DMS53 (cell line): ENCODE data around the gene CIITA.
A peak's percentile ranks its signal among the peaks of the same experiment; 100 is the strongest.
"Not testable (repeated sequence)": the region's sequence is repeated elsewhere in the genome, so short reads cannot be mapped to it uniquely, and the experiment has no call there.

Experiments used
- DNase-seq: peaks from one replicate; lab custom pipeline; 2025; lab: John Stamatoyannopoulos, UW

The CIITA gene

DNA sequence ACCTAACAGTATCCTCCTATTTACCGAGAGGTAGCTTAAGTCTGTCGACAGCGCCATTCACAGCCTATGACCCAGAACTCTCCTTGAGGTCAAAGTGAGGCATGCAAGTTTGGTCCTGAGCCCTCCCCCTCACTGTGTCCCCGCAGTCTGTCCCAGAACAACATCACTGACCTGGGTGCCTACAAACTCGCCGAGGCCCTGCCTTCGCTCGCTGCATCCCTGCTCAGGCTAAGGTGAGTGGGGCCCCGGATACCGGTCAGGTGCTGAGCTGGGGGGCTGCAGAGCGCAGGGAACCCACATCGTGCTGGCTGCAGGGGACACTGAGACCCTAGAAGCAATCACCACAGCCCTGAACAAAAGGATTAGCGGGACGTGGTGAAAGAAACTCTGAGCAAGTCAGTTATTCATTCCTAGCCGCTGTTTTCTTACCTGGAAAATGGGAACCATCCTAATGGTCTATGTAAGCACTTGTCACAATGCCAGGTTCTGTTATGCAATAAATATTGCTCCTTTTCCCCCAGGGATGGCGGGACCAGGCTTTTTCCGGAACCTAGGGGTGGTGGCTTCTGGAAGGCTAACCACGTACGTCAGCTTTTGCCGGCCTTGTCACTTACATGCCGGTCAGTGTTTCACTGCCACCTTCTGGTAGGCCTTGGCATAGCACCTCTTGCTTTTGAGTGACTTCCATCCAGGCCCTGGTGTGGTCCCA, 41.4 kb downstream of the CIITA start:
- DNase-seq, result peak; percentile 91

DNA sequence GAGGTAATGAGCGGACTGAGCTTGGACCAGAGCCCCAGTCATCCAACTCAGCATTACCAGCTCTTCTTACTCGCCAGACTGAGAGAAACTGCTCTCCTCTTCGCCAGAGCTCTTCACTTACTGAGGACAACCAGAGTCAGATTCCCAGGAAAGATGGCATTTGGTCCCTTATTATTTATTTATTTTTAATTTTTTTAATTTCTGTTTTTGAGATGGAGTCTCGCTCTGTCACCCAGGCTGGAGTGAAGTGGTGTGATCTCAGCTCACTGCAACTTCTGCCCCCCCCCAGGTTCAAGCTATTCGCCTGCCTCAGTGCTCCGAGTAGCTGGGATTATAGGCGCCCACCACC, 42.0 kb downstream of the CIITA start:
- no peak for DNase-seq

DNA sequence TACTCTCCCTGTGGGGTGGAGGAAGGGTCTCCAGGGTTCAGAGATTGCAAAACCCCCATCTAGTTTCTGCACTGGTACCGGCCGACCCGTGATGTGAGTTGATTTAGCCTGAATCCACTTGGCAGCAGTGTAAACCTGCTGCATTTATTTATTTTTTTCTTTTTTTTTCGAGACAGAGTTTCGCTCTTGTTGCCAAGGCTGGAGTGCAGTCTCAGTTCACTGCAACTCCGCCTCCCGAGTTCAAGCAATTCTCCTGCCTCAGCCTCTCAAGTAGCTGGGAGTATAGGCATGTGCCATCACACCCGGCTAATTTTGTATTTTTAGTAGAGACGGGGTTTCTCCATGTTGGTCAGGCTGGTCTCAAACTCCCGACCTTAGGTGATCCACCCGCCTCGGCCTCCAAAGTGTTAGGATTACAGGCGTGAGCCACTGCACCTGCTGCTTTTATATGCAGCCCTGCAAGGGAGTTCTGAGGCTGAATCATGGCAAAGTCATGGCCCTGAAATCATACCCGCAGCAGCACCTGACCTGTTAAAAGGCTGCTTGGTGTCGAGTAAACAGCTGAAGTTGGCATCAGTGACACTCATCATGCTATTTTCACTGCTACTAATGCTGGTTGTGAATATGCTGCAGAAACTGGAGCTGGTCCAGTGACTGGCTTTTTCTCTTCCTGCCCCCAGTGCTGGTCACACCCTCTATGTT, 43.9 kb downstream of the CIITA start:
- peak; percentile 42 for DNase-seq

DNA sequence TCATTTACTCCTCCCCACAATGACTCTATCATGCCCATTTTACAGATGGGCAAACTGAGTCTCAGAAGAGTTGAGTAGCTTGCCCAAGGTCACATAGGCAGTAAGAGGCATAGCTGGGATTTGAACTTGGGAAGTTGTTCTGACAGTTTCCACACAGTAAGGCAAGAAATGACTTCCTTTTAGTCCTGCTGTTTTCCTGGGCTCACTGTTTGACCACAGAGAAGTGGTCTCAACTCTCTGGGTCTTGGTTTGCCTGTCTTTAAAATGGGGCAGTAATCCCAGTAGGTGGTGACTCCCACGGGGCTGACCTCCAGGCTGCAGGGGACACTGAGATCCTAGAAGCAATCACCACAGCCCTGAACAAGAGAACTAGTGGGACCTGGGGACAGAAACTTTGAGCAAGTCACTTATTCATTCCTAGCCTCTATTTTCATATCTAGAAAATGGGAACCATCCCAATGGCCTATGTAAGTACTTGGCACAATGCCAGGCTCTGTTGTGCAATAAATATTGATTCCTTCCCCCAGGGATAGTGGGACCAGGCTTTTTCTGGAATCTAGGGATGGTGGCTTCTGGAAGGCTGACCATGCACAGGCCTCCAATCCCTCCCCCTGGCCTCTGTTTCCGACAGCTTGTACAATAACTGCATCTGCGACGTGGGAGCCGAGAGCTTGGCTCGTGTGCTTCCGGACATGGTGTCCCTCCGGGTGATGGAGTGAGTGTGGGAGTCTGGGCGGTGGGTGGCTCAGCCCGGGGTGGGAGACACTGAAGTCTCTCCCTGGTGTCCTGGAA, 44.7 kb downstream of the CIITA start:
- DNase-seq, result no peak

DNA sequence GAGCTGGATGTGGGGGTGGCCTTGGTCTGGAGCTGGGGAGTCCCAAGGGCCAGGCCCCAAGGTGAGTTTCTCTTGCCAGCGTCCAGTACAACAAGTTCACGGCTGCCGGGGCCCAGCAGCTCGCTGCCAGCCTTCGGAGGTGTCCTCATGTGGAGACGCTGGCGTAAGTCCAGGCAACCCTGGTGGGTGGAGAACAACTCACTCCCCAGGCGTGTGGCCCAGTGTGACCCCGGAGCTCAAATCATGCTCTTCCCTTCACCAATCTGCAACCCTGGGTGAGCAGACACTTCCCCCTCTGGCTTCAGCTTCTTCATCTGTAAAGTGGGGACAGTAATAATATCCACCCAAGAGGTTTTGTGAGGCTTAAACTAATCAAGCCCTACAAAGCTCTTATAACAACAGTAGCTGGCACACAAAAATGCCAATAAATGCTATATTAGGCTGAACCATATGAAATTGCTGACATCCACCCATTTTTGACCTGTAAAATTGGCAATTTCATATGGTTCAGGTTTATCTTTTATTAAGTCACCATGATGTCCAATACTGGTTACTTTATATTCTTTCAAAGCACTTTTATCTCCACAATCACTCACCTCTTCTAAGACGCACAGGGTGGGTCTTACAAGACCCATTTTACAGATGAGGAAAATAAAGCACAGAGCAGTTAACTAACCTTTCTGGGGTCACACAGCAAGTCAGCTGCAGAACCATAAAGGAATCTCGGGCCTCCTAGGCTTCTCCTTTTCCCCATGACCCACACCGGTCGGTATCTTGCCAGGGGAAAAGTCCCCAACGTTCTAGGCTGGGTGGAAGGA, 45.5 kb downstream of the CIITA start:
- no peak for DNase-seq

DNA sequence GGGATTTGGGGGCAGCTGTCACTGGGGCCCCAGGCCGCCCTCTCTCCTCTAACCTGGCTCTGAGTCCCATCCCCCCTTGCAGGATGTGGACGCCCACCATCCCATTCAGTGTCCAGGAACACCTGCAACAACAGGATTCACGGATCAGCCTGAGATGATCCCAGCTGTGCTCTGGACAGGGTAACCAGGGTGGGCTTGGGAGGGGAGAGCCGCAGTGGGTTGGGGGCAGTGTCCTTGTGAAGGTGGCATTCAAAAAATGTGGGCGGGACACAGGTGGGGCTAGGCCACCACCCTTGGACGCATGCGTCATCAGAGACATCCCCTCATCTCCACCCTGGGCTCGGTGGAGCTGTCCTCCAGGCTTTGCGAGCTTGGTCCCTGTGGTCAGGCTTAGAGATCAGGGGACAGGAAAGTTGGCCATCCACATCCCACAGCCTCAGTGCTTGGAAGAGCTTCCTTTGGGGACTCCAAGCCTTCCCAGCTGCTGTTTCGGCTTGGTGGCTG, 46.2 kb downstream of the CIITA start:
- no peak for DNase-seq

DNA sequence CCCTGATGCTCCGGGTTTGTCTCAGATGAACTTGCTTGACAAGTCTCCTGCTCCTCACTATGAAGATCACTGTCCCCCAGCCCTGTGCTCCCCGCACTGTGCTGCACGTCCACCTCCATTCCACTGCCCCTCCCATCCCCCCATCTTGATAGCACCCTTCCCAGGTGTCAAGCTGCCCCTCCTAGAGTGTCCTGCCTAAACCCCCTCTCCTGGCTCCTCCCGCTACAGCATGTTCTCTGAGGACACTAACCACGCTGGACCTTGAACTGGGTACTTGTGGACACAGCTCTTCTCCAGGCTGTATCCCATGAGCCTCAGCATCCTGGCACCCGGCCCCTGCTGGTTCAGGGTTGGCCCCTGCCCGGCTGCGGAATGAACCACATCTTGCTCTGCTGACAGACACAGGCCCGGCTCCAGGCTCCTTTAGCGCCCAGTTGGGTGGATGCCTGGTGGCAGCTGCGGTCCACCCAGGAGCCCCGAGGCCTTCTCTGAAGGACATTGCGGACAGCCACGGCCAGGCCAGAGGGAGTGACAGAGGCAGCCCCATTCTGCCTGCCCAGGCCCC, 46.7 kb downstream of the CIITA start:
- peak; percentile 21 for DNase-seq

DNA sequence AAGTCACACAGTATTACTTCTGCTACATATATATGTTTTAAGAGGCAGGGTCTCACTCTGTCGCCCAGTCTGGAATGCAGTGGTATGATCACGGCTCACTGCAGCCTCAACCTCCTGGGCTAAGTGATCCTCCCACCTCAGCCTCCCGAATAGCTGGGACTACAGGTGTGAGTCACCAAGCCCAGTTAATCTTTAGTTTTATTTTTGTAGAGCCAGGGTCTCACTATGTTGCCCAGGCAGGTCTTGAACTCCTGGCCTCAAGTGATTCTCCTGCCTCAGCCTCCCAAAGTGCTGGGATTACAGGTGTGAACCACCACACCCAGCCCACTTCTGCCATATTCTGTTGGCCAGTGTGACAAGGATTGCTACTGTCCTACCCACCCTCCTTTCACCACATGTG, 48.3 kb downstream of the CIITA start:
- not testable (repeated sequence) for DNase-seq

DNA sequence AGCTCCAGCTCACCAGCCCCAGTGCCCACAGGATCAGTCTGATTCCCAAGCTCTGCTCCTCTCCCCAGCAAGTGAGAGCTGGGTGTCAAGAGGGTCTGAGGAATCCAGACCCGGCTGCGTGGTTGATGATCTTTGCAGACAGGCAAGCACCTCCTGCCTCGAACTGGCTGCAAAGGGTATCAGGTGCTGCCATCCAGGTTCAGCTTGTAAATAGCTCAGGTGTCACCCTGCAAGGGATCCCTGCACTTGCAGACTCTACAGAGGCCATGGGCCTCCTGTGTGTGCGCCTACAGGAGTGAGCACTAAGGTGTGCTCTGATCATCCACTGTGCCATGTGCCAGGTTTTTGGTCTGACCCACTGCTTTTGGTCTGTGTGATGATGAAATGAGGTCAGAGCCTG, 49.1 kb downstream of the CIITA start:
- DNase-seq, result no peak

DNA sequence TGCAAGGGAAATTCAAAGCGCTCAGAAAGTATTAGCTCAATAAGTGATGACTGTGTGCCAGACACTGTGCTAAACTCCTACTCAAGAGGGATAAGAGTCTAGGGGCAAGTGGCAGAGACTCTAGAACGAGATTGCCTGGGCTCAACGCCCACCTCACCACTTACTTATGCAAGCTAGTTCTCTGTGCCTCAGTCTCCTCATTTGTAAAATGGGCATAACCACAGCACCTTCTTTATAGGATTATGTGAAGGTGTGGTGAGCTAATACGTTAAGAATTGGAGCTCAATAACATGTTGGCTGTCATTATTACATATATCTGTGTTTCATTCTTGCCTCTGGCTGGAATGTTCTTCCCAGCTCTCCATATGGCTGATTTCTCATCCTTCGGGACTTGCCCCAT, 49.9 kb downstream of the CIITA start:
- DNase-seq, result no peak

DNA sequence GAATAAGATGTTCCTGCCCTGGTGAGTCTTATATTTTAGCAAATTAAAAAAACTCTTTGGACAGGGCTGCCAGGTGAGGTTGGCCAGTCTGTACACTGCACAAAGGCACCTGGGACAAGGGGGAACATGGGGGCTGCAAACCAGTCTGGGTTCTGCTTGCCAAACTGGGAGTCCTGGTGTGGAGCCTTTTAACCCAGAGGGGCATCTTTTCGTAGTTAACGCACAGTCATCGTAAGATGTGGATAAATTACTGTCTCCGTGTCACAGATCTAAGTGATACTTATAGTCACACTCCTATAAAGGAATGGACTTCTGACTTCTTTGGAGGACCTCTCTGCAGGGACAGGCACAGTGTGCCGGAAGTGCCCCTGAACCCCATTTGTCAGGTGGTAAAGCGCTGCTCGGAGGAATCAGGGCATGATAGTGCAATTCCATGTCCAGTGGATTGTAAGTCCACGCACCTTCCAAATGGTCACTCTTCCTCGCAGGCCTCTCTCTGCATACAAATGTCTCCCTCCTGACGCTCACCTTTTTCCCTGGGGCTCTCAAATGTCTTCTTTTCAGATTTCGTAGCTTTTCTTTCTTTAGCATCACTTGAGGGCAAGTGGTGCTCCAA, 50.6 kb downstream of the CIITA start:
- no peak for DNase-seq

DNA sequence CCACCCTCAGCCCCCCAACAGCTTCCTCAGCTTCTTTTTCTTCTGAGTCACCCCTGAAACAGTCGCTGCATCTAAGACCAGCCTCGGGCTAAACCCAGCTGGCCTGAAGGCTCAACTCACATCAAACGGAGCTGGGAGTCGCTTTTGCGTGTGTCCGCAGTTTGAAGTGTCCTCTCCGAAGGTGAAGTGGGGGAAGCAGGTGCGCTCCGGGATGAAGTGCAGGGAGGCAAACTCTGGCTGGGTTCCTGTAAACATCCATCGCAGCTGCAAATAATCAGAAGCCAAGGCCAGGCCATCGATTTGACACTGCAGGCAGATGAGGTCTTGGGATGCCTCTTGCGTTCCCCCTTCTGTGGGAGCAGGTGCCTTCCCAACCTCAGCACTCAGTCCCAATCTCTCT, 52.1 kb downstream of the CIITA start:
- DNase-seq, result peak; percentile 94

DNA sequence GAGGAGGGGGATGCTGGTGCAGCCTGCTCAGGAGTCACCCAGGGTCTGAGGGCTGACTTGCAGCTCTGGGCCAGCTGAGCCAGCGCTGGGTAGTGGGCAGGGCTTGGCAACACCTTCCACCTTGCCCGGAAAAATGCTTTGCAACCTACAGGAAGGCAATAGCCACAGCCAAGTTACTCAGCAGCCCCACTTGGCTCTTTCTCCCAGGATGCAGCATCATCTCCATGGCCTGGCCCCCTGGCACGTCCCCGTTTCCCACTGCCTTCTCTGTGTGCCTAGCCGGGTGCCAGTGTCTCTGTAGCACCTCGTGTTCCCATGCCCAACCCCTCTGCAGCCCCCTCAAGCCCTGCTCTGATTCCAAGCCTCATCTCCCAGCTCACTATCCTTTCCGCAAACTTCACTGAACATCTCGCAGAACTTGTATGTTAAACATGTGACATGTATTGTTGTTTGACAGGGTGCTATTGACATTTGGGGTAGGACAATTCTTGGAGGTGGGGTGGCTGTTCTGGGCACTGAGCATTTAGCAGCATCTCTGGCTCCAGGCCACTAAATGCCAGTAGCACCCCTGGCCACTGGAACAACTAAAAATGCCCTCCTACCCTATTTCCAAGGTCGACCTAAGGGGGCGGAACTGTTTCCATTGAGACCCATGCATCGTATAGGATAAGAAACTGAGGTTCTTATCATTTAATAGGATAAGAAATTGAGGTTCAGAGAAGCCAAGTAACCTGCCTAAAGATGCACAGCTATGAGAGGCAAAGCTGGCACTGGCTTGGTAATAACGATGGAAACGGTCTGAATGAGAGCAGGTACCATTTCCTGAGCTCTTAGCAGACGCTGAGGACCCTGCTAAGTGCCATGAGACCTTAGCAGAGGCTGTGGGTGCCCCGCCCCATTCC, 53.1 kb downstream of the CIITA start:
- peak; percentile 84 for DNase-seq

DNA sequence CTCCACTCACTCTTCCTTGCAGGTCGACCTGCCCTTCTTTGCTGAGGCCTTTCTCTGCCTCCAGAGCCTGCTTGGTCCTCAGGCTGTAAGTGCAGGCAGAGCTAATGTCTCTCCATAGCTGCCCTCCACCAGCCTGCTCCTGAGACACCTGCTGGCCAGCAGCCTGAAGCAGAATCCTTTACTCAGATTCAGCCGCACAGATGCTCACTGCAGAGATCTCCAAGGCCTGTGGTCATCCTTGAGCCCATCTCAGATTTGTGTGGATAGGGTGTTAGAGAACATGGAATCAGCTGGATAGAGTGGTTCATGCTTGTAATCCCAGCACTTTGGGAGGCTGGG, 53.7 kb downstream of the CIITA start:
- peak; percentile 65 for DNase-seq

DNA sequence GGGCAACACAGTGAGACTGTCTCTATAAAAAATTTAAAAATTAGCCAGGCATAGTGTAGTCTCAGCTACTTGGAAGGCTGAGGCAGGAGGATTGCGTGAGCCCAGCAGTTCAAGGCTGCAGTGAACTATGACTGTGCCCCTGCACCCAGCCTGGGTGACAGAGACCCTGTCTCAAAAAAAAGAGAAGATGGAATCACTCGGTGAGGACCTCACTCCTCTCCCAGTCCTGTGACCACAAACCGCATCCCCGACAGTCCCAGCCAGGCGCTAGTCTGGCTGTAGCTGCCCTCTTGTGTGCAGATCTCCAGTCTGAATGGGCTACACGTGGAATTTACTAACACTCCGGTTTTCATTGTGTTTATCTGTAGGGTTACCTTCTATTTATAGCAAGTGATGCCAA, 54.1 kb downstream of the CIITA start:
- peak; percentile 8 for DNase-seq

DNA sequence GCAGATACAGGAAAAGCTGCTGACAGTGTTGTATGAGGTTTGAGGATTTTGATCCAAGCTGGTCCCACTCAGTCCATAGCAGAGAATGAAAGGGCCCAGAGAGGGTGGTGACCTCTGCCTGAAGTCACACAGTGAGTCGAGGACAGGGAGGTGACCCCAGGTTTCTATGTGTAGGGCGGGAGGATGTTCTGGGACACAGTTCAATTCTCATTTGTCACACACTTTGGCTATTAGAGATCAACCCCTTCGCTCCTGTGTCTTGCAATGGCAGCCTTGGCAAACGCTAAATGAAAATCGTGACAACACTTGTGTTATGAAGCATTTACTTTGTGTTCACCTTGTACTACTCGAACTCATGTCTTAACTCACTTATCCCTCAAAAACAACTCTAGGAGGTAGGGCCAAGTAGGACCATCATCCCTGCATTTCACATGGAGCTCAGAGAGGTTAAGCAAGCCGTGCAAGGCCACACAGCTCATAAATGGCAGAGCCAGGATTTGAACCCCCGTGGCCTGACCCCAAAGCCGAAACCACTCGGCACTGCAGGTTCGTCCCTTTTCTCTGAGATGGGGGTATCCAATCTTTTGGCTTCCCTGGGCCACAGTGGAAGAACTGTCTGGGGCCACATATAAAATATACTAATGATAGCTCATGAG, 55.1 kb downstream of the CIITA start:
- no peak for DNase-seq

DNA sequence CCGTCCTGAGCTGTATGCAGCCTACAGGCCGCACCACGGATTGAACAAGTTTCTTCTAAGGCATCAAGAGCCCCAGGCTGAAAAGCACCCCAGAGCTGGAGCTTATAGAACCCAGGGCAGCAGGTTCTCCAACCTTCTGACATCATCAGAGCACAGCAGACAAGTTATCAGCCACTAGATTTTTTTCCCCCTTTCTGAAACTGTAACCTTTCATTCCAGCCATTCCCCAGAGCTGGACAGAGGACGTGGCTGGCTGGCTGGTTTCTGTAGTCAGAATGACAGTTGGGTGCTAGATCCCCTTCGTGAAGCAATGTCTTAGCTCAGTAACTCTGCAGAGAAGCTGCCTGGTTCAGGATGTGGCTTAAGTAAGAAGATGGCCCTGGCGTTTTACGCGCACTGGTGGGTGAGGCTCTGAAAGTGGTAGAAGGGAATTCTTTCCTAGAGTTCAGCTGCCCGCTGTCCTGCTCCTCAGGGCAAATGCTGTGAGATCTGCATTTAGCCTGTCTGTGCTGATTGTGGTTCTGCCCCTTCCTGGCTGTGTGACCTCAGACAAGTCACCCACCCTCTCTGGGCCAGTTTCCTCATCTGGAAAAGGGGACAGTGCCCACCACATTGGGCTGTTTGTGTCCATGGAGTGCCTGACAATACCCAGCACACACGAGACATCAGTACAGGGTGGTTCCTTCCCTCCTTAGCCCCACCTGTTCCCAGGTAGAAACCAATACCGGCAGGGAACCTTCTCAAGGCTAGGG, 56.1 kb downstream of the CIITA start:
- no peak for DNase-seq

DNA sequence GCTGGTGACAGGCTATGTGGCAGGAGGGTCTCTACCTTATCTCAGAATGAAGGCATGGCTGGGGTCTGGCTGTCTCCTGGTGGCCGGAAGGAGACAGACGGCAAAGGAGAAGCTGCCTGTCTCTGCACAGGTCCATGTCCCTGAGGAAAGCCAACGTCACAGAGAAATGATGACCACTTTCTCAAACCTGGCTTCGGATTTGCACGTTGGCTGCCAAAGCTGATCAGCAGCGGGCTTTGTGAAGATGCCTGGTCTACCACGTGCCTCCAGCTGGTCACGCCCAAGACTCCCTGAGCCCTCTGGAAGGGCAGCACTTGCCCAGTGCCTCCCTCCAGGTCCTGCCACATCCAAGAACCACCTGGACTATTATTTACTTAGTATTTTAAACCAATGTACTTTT, 56.9 kb downstream of the CIITA start:
- no peak for DNase-seq
